DMS 273 treated with DMSO at 0.1 percent for 48 hours (cell line): ENCODE results near the gene THAP8.
A peak's percentile ranks its signal among the peaks of the same experiment; 100 is the strongest.

Experiments
- DNase-seq: peaks from one replicate; lab custom pipeline; 2025; lab: John Stamatoyannopoulos, UW

Gene THAP8

GRCh38 chr19:35993923-35994598, 60.0 kb downstream of the THAP8 start:
- DNase-seq = no peak

GRCh38 chr19:35992907-35993765, 60.9 kb downstream of the THAP8 start:
- no peak for DNase-seq

GRCh38 chr19:35991731-35992450, 62.2 kb downstream of the THAP8 start:
- DNase-seq = peak; percentile 59

- DNase-seq = no peak
Observed at GRCh38 chr19:35990771-35991730, 63.0 kb downstream of the THAP8 start.

GRCh38 chr19:35990156-35990555, 63.9 kb downstream of the THAP8 start:
- no peak for DNase-seq

- no peak for DNase-seq
Observed at GRCh38 chr19:35988824-35989223, 65.3 kb downstream of the THAP8 start.

- DNase-seq = no peak
Observed at GRCh38 chr19:35987571-35987896, 66.6 kb downstream of the THAP8 start.

GRCh38 chr19:35986664-35987570, 67.2 kb downstream of the THAP8 start:
- DNase-seq = peak; percentile 51

- DNase-seq = no peak
Observed at GRCh38 chr19:35986111-35986510, 68.0 kb downstream of the THAP8 start.
